Keratinocyte (primary cell): ENCODE measurements around the gene ADGRA1. TPM values are rescaled to one million over a fixed set of nuclear protein-coding genes. Genes with fewer than 3 reads are reported as not detected.

Experiments used
- DNase-seq: peaks from one replicate; pipeline ENCODE4 v3.0.0-alpha.2; 2011; ENCODE audit warnings: low read depth, missing footprints, low spot score
- FAIRE-seq: peaks from 2 replicates; lab custom pipeline; 2011; peaks lifted over from hg19 to GRCh38; lab: Jason Lieb, UNC
- H2AFZ ChIP-seq: 2 replicates; pipeline ENCODE4 v1.6.0; 2012; ENCODE audit warnings: low read length, control low read depth, inconsistent platforms; ENCODE audit not compliant: control insufficient read depth
- H3K27ac ChIP-seq: 2 replicates; pipeline ENCODE4 v1.5.1; 2011; ENCODE audit warnings: low read length; ENCODE audit not compliant: control insufficient read depth, insufficient read depth
- H3K27me3 ChIP-seq: 3 replicates; pipeline ENCODE4 v1.6.0; 2011; ENCODE audit warnings: low read length; ENCODE audit not compliant: control insufficient read depth, insufficient read depth; ENCODE audit errors: extremely low read depth
- H3K36me3 ChIP-seq, 2 experiments: 2 replicates in 1 of 2; 3 replicates in 1 of 2; pipeline ENCODE4 v1.5.1; 2011; ENCODE audit warnings: low read length in 2 of 2, mild to moderate bottlenecking in 1 of 2; ENCODE audit not compliant: control insufficient read depth in 2 of 2, insufficient read depth in 2 of 2; ENCODE audit errors: extremely low read depth in 1 of 2
- H3K4me1 ChIP-seq: 3 replicates; pipeline ENCODE4 v1.5.1; 2011; ENCODE audit warnings: low read length; ENCODE audit not compliant: control insufficient read depth, insufficient read depth; ENCODE audit errors: extremely low read depth
- H3K4me2 ChIP-seq: 3 replicates; pipeline ENCODE4 v1.6.0; 2011; ENCODE audit warnings: low read depth, low read length; ENCODE audit not compliant: control insufficient read depth, insufficient read depth; ENCODE audit errors: extremely low read depth
- H3K4me3 ChIP-seq, 3 experiments: fragments of 200-600 bp in 1 of 3; sonication (generic) in 1 of 3; 2 replicates in 2 of 3; 3 replicates in 1 of 3; pipeline ENCODE4 v1.5.1; 2011 to 2016; ENCODE audit warnings: low read length in 3 of 3, mild to moderate bottlenecking in 3 of 3, control low read depth in 2 of 3, inconsistent platforms in 1 of 3, low read depth in 1 of 3, mixed read lengths in 1 of 3, mixed run types in 1 of 3, moderate library complexity in 1 of 3; ENCODE audit not compliant: control insufficient read depth in 2 of 3, insufficient read depth in 2 of 3; ENCODE audit errors: extremely low read depth in 1 of 3
- H3K79me2 ChIP-seq: 2 replicates; pipeline ENCODE4 v1.6.0; 2012; ENCODE audit warnings: low read length; ENCODE audit not compliant: control insufficient read depth, insufficient read depth
- H3K9ac ChIP-seq: 3 replicates; pipeline ENCODE4 v1.6.0; 2011; ENCODE audit warnings: low read length; ENCODE audit not compliant: control insufficient read depth, insufficient read depth; ENCODE audit errors: extremely low read depth
- H3K9me1 ChIP-seq: 3 replicates; pipeline ENCODE4 v1.6.0; 2011; ENCODE audit warnings: low read length; ENCODE audit not compliant: control insufficient read depth, insufficient read depth; ENCODE audit errors: extremely low read depth
- H3K9me3 ChIP-seq: 2 replicates; pipeline ENCODE4 v1.5.1; 2012; ENCODE audit warnings: low read depth, low read length; ENCODE audit not compliant: control insufficient read depth
- H4K20me1 ChIP-seq: 3 replicates; pipeline ENCODE4 v1.6.0; 2011; ENCODE audit warnings: low read length; ENCODE audit not compliant: control insufficient read depth, insufficient read depth; ENCODE audit errors: extremely low read depth
- CTCF ChIP-seq, 3 experiments: IDR thresholded peaks in 1 of 3; conservative IDR thresholded peaks in 1 of 3; optimal IDR thresholded peaks in 1 of 3; 2 replicates in 2 of 3; 3 replicates in 1 of 3; pipeline versions ENCODE3 to v1.5.1; 2011; ENCODE audit warnings: low read length in 3 of 3, mild to moderate bottlenecking in 3 of 3, moderate library complexity in 2 of 3, control low read depth in 1 of 3, inconsistent platforms in 1 of 3; ENCODE audit not compliant: insufficient read depth in 2 of 3; ENCODE audit errors: extremely low read depth in 1 of 3
- EZH2 ChIP-seq: IDR thresholded peaks from one replicate; pipeline ENCODE4 v1.6.1; 2012; ENCODE audit warnings: inconsistent platforms, mild to moderate bottlenecking, low read length, moderate library complexity
- dilution Hi-C: fragments of 300-500 bp; cut with MboI; formaldehyde crosslinking; loops from one replicate; pipeline ENCODE4 v1.7.0; 2020; ENCODE audit warnings: low sequenced_read_pairs; ENCODE audit not compliant: extremely low pct_ligation_motif_present
- polyA plus RNA-seq, 5 experiments: library from polyadenylated mRNA; depleted of rRNA in 3 of 5; stranded (reverse) in 3 of 5; stranded (forward) in 1 of 5; unstranded in 1 of 5; fragments of >200 nt; gene quantifications; 1 replicate in 1 of 5; 2 replicates in 3 of 5; 3 replicates in 1 of 5; pipeline versions ENCODE4 v1.2.1 to v1.2.3, GENCODE V29; 2011 to 2012; ENCODE audit warnings: missing spikeins in 2 of 5, low read depth in 1 of 5, low replicate concordance in 1 of 5

ADGRA1 gene
- polyA plus RNA-seq, 1 donor (not counting 4 experiments of a cell fraction or from before 2014, with no cell fraction given) = not detected

GRCh38 chr10:133094286-133094685 lies 6.6 kb downstream of the ADGRA1 start:
- no peak overlapping the region for H3K4me2 ChIP-seq
- DNase-seq (no peak), FAIRE-seq (no peak)
- dilution Hi-C loops = no loop called here
- H3K9me3 ChIP-seq = no peaks in the 10 kb centered on the region
- no peaks in the 10 kb centered on the region for H3K4me1 ChIP-seq
- H4K20me1 ChIP-seq = no peaks in the 10 kb centered on the region
- H3K9ac ChIP-seq = no peak overlapping the region
- H3K9me1 ChIP-seq = no peaks in the 10 kb centered on the region
- TF ChIP-seq EZH2 = no peak
- no peak for TF ChIP-seq CTCF (optimal IDR thresholded peaks at IDR 0.05 in 1 of 3, IDR thresholded peaks at IDR 0.05 in 1 of 3, conservative IDR thresholded peaks at IDR 0.05 in 1 of 3; ENCODE audit: extremely low read depth in 1 of 3, insufficient read depth in 2 of 3, low read length in 3 of 3)
- H3K27me3 ChIP-seq = peaks cover 24% of the 10 kb centered on the region
- H3K79me2 ChIP-seq = no peaks in the 10 kb centered on the region
- H3K27ac ChIP-seq = no peak overlapping the region
- H3K4me3 ChIP-seq = no peak overlapping the region
- no peak overlapping the region for H2AFZ ChIP-seq
- H3K36me3 ChIP-seq = no peaks in the 10 kb centered on the region

- Histone ChIP-seq H4K20me1 (no peaks in the 10 kb centered on the region), H3K27me3 (peaks cover 20% of the 10 kb centered on the region), H3K9me3 (no peaks in the 10 kb centered on the region), H3K79me2 (no peaks in the 10 kb centered on the region), H3K4me2 (no peak overlapping the region), H3K4me1 (no peaks in the 10 kb centered on the region), H3K9ac (no peak overlapping the region), H3K27ac (no peak overlapping the region), H2AFZ (no peak overlapping the region), H3K36me3 (no peaks in the 10 kb centered on the region), H3K4me3 (no peak overlapping the region), H3K9me1 (no peaks in the 10 kb centered on the region)
- DNase-seq (no peak), FAIRE-seq (no peak)
- TF ChIP-seq EZH2 (no peak), CTCF (optimal IDR thresholded peaks at IDR 0.05 in 1 of 3, IDR thresholded peaks at IDR 0.05 in 1 of 3, conservative IDR thresholded peaks at IDR 0.05 in 1 of 3; ENCODE audit: extremely low read depth in 1 of 3, insufficient read depth in 2 of 3, low read length in 3 of 3) (no peak)
- dilution Hi-C loops = no loop called here
Measured at GRCh38 chr10:133094866-133095265, 7.1 kb downstream of the ADGRA1 start.
